ENCODE data around the gene HAVCR1.
"Not testable (repeated sequence)": the region's sequence is repeated elsewhere in the genome, so short reads cannot be mapped to it uniquely, and the experiment has no call there.

HAVCR1 gene

GRCh38 chr5:157049605-157050004, 9.3 kb downstream of the HAVCR1 start:
- peak; percentile 13 for DNase-seq

DNA sequence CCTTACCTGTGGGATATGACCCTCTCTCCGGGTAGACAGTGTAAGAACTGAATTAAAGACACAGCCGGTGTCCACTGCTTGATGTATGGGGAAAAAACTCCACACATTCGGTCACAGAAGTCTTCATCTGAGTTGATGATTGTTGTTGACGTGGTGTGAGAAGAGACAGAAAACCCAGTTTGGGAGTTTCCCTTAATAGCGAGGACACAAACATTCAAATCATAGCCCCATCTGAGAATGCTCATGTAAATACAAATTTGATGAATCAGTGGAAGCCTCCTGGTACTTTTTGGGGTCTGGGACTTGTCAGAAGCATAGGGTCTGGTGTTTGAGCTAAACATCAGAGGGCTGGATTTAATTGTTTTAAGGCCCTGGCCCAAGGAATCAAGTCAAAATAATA, 11.0 kb downstream of the HAVCR1 start:
- no peak for DNase-seq

GRCh38 chr5:157047016-157047415, 11.9 kb downstream of the HAVCR1 start:
- not testable (repeated sequence) for DNase-seq

DNA sequence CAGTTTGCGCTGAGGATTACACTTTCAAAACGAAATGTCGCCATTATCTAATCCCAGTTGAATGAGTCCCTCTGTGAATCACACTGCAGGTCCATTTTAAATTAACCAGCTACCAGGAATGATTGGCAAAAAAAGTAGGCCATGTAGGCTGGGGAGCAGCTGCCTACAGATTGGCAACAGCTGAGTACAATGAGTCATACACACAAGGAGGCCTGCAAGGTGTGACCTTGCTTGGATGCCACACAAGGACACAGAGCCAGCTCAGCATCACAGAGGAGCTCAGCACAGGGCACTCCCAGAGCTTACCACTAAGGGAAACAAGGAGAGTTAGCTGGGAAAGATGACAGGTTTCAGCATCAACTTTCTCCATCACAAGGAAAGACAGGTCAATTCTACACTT, 12.9 kb downstream of the HAVCR1 start:
- no peak for DNase-seq

DNA sequence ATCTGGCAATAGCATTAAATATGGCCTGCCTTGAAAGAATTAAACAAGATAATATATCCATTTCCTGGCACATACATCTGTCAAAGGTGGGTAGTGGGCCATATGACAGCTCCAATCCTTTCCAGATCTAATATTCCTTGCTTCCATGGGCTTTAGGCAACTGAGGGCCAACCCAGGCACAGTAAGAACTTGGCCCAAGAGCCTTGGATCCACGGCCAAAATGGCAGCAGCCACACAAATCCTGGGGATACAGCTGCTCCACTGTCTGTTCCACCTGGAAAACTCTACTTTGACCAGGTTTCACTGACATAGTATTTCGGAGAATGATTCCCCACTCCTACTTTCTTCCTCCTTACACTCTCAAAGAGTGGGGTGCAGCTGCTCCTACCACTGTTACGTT, 13.3 kb downstream of the HAVCR1 start:
- no peak for DNase-seq

DNA sequence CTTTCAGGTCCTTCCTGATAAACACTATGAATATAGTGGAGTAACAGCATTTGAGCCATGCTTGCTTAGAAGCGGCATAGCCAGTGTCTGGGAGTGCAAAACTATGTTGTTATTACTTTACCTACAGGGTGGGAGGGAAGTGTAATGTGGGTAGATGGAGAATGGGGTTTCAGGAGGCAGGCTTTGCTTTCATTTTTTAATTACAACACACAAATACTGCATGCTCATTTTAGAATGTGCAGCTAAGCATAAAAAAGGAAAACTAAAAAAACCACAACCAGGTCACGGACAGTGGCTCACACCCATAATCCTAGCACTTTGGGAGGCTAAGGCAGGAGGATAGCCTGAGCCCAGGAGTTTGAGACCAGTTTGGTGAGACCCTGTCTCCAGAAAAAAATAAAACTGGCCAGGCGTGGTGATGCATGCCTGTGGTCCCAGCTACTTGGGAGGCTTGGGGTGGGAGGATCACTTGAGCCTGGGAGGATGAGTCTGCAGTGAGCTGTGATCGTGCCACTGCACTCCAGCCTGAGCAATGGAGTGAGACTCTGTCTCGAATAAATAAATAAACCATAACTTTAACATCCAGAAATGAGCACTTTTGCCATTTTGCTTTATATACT, 20.2 kb downstream of the HAVCR1 start:
- no peak for DNase-seq

DNA sequence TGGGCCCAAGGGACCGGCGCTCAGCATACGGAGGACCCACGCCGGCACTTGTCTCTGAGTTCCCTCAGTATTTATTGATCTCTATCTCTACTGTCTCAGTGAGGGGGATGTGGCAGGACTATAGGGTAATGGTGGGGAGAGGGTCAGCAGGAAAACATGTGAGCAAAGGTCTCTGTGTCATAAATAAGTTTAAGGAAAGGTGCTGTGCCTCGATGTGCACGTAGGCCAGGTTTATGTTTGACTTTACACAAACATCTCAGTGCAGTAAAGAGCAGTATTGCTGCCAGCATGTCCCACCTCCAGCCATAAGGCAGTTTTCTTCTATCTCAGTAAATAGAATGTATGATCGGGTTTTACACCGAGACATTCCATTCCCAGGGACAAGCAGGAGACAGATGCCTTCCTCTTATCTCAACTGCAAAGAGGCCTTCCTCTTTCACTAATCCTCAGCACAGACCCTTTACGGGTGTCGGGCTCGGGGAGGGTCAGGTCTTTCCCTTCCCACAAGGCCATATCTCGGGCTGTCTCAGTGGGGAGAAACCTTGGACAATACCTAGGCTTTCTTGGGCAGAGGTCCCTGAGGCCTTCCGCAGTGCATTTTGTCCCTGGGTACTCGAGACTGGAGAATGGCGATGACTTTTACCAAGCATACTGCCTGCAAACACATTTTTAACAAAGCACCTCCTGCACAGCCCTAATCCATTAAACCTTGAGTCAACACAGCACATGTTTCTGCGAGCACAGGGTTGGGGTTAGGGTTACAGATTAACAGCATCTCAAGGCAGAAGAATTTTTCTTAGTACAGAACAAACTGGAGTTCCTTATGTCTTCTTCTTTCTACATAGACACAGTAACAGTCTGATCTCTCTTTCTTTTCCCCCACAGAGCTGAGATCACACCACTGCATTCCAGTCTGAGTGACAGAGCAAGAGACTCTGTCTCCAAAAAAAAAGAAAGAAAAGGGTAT, 24.5 kb downstream of the HAVCR1 start:
- not testable (repeated sequence) for DNase-seq

DNA sequence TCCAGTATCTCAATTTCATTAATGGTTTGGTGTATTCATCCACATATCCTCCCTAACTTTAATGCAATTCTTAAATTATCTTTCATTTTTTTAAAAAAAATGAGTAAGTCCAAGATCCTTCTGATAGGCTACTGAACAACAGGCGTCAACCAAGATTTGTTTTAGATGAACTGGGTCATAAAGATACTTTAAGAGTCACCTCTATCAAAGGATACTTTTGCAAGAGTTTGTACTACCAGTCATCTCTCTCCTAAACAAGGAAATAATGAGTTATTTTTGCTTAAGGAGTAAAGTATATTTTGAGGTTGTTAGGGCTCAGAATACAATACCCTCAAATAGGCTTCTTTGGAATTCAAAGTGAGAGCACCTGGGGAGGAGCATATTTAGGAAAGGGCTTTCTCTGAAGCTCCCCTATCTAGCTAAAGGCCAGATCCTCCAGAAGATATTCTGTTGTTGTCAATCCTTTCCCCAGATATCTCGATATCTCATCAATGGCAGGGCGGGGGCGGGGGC, 25.8 kb downstream of the HAVCR1 start:
- no peak for DNase-seq

DNA sequence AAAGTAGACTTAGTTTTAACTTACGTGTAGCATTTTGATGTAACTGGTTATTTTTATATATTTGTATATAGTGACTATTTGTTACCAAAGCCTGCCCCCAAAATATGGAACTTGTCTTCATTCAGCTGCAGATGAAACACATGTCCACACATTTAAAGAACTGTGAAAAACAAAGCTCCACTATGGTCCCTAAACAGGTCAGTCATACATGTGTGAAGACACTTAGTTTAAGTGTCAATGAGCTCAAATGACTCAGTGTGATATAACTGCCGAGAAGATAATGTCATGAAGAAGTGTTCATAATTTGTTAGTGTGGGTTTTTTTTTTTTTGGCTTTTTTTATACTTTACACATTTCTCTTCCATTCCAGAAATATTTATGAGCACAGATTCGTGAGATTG, 28.2 kb downstream of the HAVCR1 start:
- no peak for DNase-seq

DNA sequence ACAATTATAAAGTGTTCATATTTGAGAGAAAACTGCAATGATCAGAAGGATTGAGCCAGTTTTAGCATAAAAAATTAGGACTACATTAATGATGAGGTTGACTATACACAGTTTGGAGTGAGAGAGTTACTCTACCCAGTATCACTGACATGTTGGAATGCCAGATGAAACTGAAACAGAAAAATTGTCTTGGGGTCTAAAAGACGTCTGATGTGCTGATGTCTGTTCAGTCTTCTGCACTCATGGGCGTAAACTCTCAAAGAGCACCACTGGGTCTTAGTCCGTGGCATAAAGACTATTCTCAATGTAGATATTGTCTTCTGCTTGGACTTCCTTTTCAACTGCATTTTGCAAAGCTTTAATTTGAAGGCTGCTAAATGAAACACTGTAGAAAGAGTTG, 29.5 kb downstream of the HAVCR1 start:
- no peak for DNase-seq

- not testable (repeated sequence) for DNase-seq
These were observed 31.3 kb downstream of the HAVCR1 start for GRCh38 chr5:157027663-157028062.

DNA sequence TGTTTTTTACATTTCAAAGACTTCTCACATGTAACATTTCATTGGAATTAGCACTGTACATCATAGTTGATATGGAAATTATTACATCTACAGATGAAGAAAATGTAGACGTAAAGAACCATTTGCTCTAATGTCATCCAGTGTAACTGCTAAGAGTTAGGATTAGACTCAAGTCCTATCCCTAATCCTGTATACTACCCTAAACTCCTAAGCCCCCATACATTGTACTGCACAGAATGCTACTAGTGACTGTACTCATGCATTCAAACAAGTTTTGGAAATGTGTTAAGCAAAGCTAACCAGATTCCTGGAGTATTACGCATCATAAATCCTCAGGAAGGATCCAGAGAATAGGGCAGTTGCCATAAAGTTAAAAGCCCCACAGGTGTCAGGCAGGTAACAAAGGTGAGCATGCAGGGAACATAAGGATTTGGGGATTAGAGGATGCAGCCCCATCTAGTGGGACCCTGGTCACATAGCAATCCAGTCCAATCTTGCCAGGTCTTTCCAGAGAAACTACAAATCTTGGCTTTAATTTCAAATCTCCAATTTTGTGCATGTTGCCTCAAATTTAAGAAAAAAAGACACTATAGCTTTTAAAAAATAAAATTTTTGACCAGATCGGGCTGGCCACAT, 32.0 kb downstream of the HAVCR1 start:
- DNase-seq, result no peak

DNA sequence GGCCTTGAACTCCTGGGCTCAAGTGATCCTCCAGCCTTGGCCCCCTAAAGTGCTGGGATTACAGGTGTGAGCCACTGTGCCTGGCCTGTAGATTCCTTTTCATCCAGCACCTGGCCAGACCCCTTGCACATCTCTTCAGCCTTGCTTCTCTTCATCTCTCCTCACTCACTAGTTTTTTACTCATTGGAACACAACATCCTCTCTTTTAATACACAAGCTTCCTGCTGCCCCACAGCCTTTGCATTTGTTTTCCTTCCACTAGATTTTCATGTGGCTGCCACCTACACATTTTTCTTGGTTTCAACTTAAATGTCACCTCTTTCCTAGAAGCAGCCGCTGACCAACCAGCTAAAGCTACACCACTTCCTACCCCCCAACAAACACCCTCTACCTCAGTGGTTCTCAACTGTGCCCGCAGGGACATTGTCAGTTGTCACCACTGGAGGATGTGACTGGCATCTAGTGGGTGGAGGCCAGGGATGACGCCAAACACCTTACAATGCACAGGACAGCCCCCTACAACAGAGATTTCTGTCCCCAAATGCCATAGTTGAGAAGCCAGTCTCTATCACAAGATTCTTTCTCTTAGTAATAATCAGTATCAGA, 33.7 kb downstream of the HAVCR1 start:
- DNase-seq, result no peak

DNA sequence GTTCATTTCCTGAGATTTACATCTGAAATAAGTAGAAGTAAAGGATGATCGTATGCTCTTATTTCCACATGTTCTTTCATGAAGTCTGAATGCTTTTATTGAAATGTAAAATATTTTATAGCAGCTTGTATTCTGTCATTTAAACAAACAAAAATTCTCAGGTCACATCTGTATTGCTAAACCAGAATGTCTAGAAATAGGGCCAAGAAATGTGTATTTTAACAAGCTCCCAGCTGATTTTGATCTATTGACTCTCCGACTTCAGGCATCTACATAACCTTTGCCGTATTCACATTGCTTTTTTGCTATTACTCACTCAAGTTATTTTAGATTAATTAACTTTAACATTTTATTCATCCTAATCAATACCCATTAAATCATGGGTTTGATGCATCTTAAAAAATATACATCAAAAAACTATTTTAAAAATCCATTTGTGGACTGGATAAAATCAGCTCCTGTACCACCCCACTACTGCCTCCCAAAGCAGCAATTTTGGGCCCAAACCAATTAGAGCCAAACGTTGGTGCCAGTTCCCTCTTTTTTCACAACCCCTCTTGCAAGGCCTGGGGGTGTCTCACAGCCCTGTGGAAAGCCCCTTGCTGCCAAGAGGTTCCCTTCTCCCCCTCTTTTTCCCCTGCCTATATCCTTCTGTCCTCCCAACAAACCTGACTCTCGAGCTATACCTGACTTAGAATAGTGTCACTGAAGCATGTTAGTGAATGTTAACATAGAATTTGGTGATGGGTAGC, 34.5 kb downstream of the HAVCR1 start:
- no peak for DNase-seq

DNA sequence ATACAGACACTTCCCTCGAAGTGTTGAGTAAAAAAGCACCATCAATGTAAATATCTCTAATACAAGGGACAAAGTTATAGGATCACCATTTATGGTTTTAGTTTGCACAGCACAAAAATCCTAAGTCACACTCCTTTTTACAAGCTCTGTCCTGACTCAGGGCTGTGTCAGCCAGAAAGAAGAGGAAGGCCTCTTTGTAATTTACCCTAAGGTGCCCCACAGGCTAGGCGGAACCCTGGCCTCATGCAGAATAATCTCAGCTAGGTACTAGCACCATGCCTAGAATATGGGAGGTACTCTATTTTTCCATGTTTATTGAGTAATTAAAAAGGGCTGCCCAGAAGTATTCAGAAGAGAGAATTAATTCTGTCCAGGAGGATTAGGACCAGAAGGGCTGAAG, 36.9 kb downstream of the HAVCR1 start:
- no peak for DNase-seq

- no peak for DNase-seq
These were observed 38.2 kb downstream of the HAVCR1 start for GRCh38 chr5:157020511-157021222.

- DNase-seq, result no peak
These were observed 38.9 kb downstream of the HAVCR1 start for GRCh38 chr5:157020002-157020401.

DNA sequence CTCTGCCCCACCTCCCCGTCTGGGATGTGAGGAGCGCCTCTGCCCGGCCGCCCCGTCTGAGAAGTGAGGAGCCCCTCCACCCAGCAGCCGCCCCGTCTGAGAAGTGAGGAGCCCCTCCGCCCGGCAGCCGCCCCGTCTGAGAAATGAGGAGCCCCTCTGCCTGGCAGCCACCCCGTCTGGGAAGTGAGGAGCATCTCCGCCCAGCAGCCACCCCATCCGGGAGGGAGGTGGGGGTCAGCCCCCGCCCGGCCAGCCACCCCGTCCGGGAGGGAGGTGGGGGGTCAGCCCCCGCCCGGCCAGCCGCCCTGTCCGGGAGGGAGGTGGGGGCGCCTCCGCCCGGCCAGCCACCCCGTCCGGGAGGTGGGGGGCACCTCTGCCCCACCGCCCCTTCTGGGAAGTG, 44.8 kb downstream of the HAVCR1 start:
- DNase-seq, result not testable (repeated sequence)

DNA sequence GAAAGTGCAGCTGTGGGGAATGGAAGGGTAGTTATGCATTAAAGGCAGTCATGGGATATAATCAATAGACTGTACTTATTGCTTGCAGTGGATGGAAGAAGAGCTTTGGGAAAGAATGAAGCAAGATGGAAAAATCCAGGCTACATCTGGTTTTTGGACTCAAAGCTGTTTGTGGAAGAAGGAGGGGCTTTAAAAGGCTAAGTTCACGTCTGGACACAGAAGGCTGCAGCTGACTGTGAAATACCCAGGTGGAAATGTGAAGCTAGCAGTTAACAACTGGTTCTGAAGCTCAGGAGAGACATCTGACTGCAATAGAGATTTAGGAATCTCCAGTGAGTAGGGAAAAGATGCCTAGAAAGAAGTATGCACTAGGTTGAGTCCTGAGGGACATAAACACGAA, 52.7 kb downstream of the HAVCR1 start:
- no peak for DNase-seq

DNA sequence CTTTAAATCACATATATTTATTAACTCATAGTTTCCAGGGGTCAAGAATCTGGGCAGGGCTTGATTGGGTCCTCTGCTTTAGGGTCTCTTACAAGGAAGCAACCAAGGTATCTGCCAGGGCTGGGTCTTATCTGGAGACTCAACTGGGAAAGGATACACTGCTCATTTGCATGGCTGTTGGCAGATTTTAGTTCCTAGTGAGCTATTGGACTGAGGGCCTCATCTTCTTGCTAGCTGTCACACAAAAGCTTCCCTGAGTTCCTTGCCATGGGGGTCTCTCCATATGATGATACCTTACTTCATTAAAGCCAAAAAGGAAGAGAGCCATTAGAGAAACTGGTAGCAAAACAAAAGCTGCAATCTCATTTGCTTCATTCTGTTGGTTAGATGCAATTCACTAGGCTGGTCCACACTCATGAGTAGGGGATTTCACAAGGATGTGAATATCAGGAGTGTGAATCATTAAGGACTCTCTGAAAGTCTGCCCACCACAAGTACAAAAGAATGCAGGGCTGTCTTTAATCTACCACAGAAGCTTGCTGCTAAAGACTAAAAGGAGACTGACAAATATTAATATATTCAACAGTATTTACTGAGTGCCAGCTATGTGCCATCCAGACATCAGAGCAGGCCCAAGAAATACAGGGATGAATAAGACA, 53.9 kb downstream of the HAVCR1 start:
- peak; percentile 70 for DNase-seq

DNA sequence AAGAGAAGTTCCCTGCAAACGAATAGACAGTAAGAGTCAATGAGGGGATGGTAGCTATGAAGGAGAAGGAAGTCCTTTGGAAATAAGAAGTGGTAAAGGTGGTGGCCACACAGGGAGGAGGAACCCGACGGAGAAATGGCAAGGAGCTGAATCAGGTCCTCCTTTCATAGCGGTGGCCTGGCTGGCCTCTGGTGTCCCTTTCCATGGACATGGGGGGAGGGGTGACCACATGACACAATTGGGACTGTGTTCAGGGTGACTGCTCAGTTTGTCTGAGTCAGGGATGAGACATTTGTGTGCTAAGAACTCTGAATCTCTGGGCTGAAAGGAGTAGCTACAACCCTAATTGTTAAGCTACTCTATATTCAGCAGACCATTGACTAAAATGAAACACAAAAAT, 67.2 kb downstream of the HAVCR1 start:
- no peak for DNase-seq

All from fibroblast of skin of abdomen (primary cell).